HEK293 (cell line): ENCODE data around the gene SLC12A2.

Experiments
- CTCF ChIA-PET: fragments of 350-600 bp; formaldehyde crosslinking; extraction: SDS; loops from one replicate; lab custom pipeline; 2021; ENCODE audit warnings: antibody characterized with exemption; lab: Yijun Ruan, JAX
- POLR2A ChIA-PET: fragments of 300-600 bp; formaldehyde crosslinking; extraction: SDS; loops from one replicate; lab custom pipeline; 2020; ENCODE audit warnings: antibody characterized with exemption, inconsistent platforms; lab: Yijun Ruan, JAX
- H3K27ac ChIP-seq: fragments of 200-500 bp; sonication (Bioruptor generic); 2 replicates; pipeline ENCODE4 v1.5.1; 2014; ENCODE audit warnings: low read depth, low read length, control low read depth, inconsistent platforms; ENCODE audit errors: extremely low read depth
- H3K36me3 ChIP-seq, 2 experiments: fragments of 200-500 bp in 1 of 2; sonication (Bioruptor generic) in 1 of 2; 1 replicate in 1 of 2; 2 replicates in 1 of 2; pipeline ENCODE4 v1.5.1; 2014 to 2017; ENCODE audit warnings: inconsistent platforms in 2 of 2, low read length in 2 of 2; ENCODE audit not compliant: control insufficient read depth in 2 of 2, insufficient read depth in 1 of 2
- H3K4me1 ChIP-seq: fragments of 200-500 bp; sonication (Bioruptor generic); 2 replicates; pipeline ENCODE4 v1.5.1; 2014; ENCODE audit warnings: mild to moderate bottlenecking, low read length, inconsistent platforms; ENCODE audit not compliant: control insufficient read depth, insufficient read depth
- H3K4me3 ChIP-seq: 2 replicates; pipeline ENCODE4 v1.5.1; 2011; ENCODE audit warnings: low read depth, mild to moderate bottlenecking, control low read depth, low read length, moderate library complexity
- H3K9me3 ChIP-seq: fragments of 200-500 bp; sonication (Bioruptor generic); 2 replicates; pipeline ENCODE4 v1.5.1; 2014; ENCODE audit warnings: low read depth, low read length, inconsistent platforms; ENCODE audit not compliant: control insufficient read depth, insufficient read depth
- GLI2 ChIP-seq: fragments of 450-650 bp; formaldehyde crosslinking; IDR thresholded peaks from 2 replicates; pipeline ENCODE4; 2017; ENCODE audit warnings: missing biosample characterization, missing genetic modification characterization, low read depth, borderline replicate concordance
- KLF1 ChIP-seq: fragments of 450-650 bp; formaldehyde crosslinking; IDR thresholded peaks from 2 replicates; pipeline ENCODE4 v1.5.1; 2016; ENCODE audit warnings: missing biosample characterization, missing genetic modification characterization
- MYNN ChIP-seq: fragments of 450-650 bp; formaldehyde crosslinking; IDR thresholded peaks from 2 replicates; pipeline ENCODE4 v1.5.1; 2016; ENCODE audit warnings: missing biosample characterization, missing genetic modification characterization, borderline replicate concordance
- ZBTB20 ChIP-seq: fragments of 450-650 bp; formaldehyde crosslinking; IDR thresholded peaks from 2 replicates; pipeline ENCODE4 v1.5.1; 2016; ENCODE audit warnings: missing biosample characterization, missing genetic modification characterization
- ZBTB8A ChIP-seq: fragments of 450-650 bp; formaldehyde crosslinking; IDR thresholded peaks from 2 replicates; pipeline ENCODE4 v1.5.1; 2016; ENCODE audit warnings: missing biosample characterization, missing genetic modification characterization
- ZFHX2 ChIP-seq: fragments of 450-650 bp; formaldehyde crosslinking; conservative IDR thresholded peaks from 2 replicates; pipeline ENCODE4 v1.5.1; 2016; ENCODE audit warnings: missing biosample characterization, missing genetic modification characterization
- ZFP37 ChIP-seq: fragments of 450-650 bp; formaldehyde crosslinking; IDR thresholded peaks from 2 replicates; pipeline ENCODE4 v1.5.1; 2016; ENCODE audit warnings: missing biosample characterization, missing genetic modification characterization
- ZNF10 ChIP-seq: fragments of 450-650 bp; formaldehyde crosslinking; IDR thresholded peaks from 2 replicates; pipeline ENCODE4 v1.5.1; 2017; ENCODE audit warnings: missing biosample characterization, missing genetic modification characterization
- ZNF24 ChIP-seq: fragments of 450-650 bp; formaldehyde crosslinking; IDR thresholded peaks from 2 replicates; pipeline ENCODE4 v1.5.1; 2016; ENCODE audit warnings: missing biosample characterization, missing genetic modification characterization
- ZNF302 ChIP-seq: fragments of 450-650 bp; formaldehyde crosslinking; IDR thresholded peaks from 2 replicates; pipeline ENCODE4 v1.5.1; 2016; ENCODE audit warnings: missing biosample characterization, missing genetic modification characterization, low read depth
- ZNF366 ChIP-seq: fragments of 450-650 bp; formaldehyde crosslinking; conservative IDR thresholded peaks from 2 replicates; pipeline ENCODE4 v1.5.1; 2016; ENCODE audit warnings: missing biosample characterization, missing genetic modification characterization
- ZNF530 ChIP-seq: fragments of 450-650 bp; formaldehyde crosslinking; IDR thresholded peaks from 2 replicates; pipeline ENCODE4 v1.5.1; 2016; ENCODE audit warnings: low read depth, missing biosample characterization, missing genetic modification characterization
- ZNF76 ChIP-seq: fragments of 450-650 bp; formaldehyde crosslinking; IDR thresholded peaks from 2 replicates; pipeline ENCODE4; 2016; ENCODE audit warnings: low read depth, missing biosample characterization, missing genetic modification characterization, borderline replicate concordance
- ZNF843 ChIP-seq: fragments of 450-650 bp; formaldehyde crosslinking; IDR thresholded peaks from 2 replicates; pipeline ENCODE4 v1.5.1; 2016; ENCODE audit warnings: missing biosample characterization, missing genetic modification characterization
- ZSCAN23 ChIP-seq: fragments of 450-650 bp; formaldehyde crosslinking; IDR thresholded peaks from 2 replicates; pipeline ENCODE4 v1.5.1; 2016; ENCODE audit warnings: missing biosample characterization, missing genetic modification characterization
- TF ChIP-seq, protein P1 (sequence below): fragments of 450-650 bp; formaldehyde crosslinking; IDR thresholded peaks from 2 replicates; pipeline ENCODE4 v1.5.1; 2016; ENCODE audit warnings: missing biosample characterization, missing genetic modification characterization
- TF ChIP-seq, protein P2 (sequence below): fragments of 450-650 bp; formaldehyde crosslinking; IDR thresholded peaks from 2 replicates; pipeline ENCODE4 v1.5.1; 2017; ENCODE audit warnings: missing biosample characterization, missing genetic modification characterization
- TF ChIP-seq, protein P3 (sequence below): fragments of 450-650 bp; IDR thresholded peaks from 2 replicates; pipeline ENCODE4 v1.5.1; 2018; ENCODE audit warnings: missing biosample characterization, missing genetic modification characterization
- TF ChIP-seq, protein P4 (sequence below): fragments of 450-650 bp; formaldehyde crosslinking; IDR thresholded peaks from 2 replicates; pipeline ENCODE4 v1.5.1; 2016; ENCODE audit warnings: missing biosample characterization, missing genetic modification characterization, borderline replicate concordance
- TF ChIP-seq, protein P5 (sequence below): fragments of 450-650 bp; formaldehyde crosslinking; IDR thresholded peaks from 2 replicates; pipeline ENCODE4 v1.5.1; 2017; ENCODE audit warnings: missing biosample characterization, missing genetic modification characterization

SLC12A2 gene

DNA sequence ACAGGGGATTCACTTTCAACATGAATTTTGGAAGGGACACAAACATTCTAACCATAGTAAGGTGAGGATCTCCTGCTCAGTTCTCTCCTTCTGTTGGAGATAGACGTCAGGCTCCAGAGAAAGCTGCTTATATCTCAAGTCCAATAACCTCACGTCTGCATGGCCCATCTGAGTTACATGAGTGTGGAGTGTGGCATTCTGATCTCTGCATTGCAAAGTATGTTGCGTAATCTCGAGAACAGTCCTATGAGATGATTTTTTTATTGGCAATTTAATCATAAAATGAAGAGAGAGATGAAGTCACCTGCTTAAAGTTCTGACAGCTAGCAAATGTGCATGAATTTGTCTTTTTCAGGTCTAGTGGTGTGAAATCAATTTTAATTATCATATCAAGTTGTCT lies 118.8 kb downstream of the SLC12A2 start:
- ChIA-PET CTCF (interaction anchor here (0.7 to 1.8 kb wide), 14 partner anchors 9 to 639 kb away, joined by 3 to 13 read pairs (median 4); no protein-coding TSS in a partner anchor), POLR2A (no interaction called here)
- H3K4me3 ChIP-seq: no peak overlapping the region
- no peaks in the 10 kb centered on the region for H3K4me1 ChIP-seq
- TF ChIP-seq MYNN (tag by site-specific recombination): no peak
- TF ChIP-seq ZNF24 (tag by site-specific recombination): no peak
- TF ChIP-seq, protein P1, sequence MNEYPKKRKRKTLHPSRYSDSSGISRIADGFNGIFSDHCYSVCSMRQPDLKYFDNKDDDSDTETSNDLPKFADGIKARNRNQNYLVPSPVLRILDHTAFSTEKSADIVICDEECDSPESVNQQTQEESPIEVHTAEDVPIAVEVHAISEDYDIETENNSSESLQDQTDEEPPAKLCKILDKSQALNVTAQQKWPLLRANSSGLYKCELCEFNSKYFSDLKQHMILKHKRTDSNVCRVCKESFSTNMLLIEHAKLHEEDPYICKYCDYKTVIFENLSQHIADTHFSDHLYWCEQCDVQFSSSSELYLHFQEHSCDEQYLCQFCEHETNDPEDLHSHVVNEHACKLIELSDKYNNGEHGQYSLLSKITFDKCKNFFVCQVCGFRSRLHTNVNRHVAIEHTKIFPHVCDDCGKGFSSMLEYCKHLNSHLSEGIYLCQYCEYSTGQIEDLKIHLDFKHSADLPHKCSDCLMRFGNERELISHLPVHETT (tag by site-specific recombination): no peak
- TF ChIP-seq, protein P2, sequence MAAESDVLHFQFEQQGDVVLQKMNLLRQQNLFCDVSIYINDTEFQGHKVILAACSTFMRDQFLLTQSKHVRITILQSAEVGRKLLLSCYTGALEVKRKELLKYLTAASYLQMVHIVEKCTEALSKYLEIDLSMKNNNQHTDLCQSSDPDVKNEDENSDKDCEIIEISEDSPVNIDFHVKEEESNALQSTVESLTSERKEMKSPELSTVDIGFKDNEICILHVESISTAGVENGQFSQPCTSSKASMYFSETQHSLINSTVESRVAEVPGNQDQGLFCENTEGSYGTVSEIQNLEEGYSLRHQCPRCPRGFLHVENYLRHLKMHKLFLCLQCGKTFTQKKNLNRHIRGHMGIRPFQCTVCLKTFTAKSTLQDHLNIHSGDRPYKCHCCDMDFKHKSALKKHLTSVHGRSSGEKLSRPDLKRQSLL (tag by site-specific recombination): no peak
- no peak for TF ChIP-seq ZBTB8A (tag by site-specific recombination)
- TF ChIP-seq ZFHX2 (tag by site-specific recombination): no peak
- no peak for TF ChIP-seq KLF1 (tag by site-specific recombination)
- no peak for TF ChIP-seq ZNF843 (tag by site-specific recombination)
- TF ChIP-seq ZNF76 (tag by site-specific recombination): no peak
- TF ChIP-seq ZNF366 (tag by site-specific recombination): no peak
- TF ChIP-seq ZSCAN23 (tag by site-specific recombination): no peak
- no peak for TF ChIP-seq ZBTB20 (tag by site-specific recombination)
- TF ChIP-seq, protein P3, sequence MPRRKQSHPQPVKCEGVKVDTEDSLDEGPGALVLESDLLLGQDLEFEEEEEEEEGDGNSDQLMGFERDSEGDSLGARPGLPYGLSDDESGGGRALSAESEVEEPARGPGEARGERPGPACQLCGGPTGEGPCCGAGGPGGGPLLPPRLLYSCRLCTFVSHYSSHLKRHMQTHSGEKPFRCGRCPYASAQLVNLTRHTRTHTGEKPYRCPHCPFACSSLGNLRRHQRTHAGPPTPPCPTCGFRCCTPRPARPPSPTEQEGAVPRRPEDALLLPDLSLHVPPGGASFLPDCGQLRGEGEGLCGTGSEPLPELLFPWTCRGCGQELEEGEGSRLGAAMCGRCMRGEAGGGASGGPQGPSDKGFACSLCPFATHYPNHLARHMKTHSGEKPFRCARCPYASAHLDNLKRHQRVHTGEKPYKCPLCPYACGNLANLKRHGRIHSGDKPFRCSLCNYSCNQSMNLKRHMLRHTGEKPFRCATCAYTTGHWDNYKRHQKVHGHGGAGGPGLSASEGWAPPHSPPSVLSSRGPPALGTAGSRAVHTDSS (tag by site-specific recombination): no peak
- TF ChIP-seq ZNF302 (tag by site-specific recombination): no peak
- TF ChIP-seq, protein P4, sequence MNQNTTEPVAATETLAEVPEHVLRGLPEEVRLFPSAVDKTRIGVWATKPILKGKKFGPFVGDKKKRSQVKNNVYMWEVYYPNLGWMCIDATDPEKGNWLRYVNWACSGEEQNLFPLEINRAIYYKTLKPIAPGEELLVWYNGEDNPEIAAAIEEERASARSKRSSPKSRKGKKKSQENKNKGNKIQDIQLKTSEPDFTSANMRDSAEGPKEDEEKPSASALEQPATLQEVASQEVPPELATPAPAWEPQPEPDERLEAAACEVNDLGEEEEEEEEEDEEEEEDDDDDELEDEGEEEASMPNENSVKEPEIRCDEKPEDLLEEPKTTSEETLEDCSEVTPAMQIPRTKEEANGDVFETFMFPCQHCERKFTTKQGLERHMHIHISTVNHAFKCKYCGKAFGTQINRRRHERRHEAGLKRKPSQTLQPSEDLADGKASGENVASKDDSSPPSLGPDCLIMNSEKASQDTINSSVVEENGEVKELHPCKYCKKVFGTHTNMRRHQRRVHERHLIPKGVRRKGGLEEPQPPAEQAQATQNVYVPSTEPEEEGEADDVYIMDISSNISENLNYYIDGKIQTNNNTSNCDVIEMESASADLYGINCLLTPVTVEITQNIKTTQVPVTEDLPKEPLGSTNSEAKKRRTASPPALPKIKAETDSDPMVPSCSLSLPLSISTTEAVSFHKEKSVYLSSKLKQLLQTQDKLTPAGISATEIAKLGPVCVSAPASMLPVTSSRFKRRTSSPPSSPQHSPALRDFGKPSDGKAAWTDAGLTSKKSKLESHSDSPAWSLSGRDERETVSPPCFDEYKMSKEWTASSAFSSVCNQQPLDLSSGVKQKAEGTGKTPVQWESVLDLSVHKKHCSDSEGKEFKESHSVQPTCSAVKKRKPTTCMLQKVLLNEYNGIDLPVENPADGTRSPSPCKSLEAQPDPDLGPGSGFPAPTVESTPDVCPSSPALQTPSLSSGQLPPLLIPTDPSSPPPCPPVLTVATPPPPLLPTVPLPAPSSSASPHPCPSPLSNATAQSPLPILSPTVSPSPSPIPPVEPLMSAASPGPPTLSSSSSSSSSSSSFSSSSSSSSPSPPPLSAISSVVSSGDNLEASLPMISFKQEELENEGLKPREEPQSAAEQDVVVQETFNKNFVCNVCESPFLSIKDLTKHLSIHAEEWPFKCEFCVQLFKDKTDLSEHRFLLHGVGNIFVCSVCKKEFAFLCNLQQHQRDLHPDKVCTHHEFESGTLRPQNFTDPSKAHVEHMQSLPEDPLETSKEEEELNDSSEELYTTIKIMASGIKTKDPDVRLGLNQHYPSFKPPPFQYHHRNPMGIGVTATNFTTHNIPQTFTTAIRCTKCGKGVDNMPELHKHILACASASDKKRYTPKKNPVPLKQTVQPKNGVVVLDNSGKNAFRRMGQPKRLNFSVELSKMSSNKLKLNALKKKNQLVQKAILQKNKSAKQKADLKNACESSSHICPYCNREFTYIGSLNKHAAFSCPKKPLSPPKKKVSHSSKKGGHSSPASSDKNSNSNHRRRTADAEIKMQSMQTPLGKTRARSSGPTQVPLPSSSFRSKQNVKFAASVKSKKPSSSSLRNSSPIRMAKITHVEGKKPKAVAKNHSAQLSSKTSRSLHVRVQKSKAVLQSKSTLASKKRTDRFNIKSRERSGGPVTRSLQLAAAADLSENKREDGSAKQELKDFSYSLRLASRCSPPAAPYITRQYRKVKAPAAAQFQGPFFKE: no peak
- TF ChIP-seq, protein P5, sequence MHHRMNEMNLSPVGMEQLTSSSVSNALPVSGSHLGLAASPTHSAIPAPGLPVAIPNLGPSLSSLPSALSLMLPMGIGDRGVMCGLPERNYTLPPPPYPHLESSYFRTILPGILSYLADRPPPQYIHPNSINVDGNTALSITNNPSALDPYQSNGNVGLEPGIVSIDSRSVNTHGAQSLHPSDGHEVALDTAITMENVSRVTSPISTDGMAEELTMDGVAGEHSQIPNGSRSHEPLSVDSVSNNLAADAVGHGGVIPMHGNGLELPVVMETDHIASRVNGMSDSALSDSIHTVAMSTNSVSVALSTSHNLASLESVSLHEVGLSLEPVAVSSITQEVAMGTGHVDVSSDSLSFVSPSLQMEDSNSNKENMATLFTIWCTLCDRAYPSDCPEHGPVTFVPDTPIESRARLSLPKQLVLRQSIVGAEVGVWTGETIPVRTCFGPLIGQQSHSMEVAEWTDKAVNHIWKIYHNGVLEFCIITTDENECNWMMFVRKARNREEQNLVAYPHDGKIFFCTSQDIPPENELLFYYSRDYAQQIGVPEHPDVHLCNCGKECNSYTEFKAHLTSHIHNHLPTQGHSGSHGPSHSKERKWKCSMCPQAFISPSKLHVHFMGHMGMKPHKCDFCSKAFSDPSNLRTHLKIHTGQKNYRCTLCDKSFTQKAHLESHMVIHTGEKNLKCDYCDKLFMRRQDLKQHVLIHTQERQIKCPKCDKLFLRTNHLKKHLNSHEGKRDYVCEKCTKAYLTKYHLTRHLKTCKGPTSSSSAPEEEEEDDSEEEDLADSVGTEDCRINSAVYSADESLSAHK: no peak
- no peak for TF ChIP-seq GLI2 (tag by site-specific recombination)
- no peak for TF ChIP-seq ZNF530 (tag by site-specific recombination)
- no peak for TF ChIP-seq ZNF10 (tag by site-specific recombination)
- no peak for TF ChIP-seq ZFP37 (tag by site-specific recombination)
- no peaks in the 10 kb centered on the region for H3K36me3 ChIP-seq
- no peaks in the 10 kb centered on the region for H3K9me3 ChIP-seq
- H3K27ac ChIP-seq: no peak overlapping the region
